Activated naive CD8-positive, alpha-beta T cell (primary cell): ENCODE data around the gene POLR1C.
"Not testable (repeated sequence)": the region's sequence is repeated elsewhere in the genome, so short reads cannot be mapped to it uniquely, and the experiment has no call there.

Experiments used
- H3K27ac Mint-ChIP-seq: one replicate; pipeline ENCODE4 v1.8.0; 2021; ENCODE audit warnings: mixed read lengths
- H3K27me3 Mint-ChIP-seq: one replicate; pipeline ENCODE4 v1.8.0; 2021; ENCODE audit warnings: mixed read lengths
- H3K36me3 Mint-ChIP-seq: one replicate; pipeline ENCODE4 v1.8.0; 2021; ENCODE audit warnings: mixed read lengths
- H3K4me1 Mint-ChIP-seq: one replicate; pipeline ENCODE4 v1.8.0; 2021; ENCODE audit warnings: low read depth, mixed read lengths
- H3K4me3 Mint-ChIP-seq: one replicate; pipeline ENCODE4 v1.8.0; 2021; ENCODE audit warnings: mild to moderate bottlenecking, mixed read lengths
- H3K9me3 Mint-ChIP-seq: one replicate; pipeline ENCODE4 v1.8.0; 2021; ENCODE audit warnings: low read depth, mixed read lengths

The POLR1C gene, protein sequence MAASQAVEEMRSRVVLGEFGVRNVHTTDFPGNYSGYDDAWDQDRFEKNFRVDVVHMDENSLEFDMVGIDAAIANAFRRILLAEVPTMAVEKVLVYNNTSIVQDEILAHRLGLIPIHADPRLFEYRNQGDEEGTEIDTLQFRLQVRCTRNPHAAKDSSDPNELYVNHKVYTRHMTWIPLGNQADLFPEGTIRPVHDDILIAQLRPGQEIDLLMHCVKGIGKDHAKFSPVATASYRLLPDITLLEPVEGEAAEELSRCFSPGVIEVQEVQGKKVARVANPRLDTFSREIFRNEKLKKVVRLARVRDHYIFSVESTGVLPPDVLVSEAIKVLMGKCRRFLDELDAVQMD

DNA sequence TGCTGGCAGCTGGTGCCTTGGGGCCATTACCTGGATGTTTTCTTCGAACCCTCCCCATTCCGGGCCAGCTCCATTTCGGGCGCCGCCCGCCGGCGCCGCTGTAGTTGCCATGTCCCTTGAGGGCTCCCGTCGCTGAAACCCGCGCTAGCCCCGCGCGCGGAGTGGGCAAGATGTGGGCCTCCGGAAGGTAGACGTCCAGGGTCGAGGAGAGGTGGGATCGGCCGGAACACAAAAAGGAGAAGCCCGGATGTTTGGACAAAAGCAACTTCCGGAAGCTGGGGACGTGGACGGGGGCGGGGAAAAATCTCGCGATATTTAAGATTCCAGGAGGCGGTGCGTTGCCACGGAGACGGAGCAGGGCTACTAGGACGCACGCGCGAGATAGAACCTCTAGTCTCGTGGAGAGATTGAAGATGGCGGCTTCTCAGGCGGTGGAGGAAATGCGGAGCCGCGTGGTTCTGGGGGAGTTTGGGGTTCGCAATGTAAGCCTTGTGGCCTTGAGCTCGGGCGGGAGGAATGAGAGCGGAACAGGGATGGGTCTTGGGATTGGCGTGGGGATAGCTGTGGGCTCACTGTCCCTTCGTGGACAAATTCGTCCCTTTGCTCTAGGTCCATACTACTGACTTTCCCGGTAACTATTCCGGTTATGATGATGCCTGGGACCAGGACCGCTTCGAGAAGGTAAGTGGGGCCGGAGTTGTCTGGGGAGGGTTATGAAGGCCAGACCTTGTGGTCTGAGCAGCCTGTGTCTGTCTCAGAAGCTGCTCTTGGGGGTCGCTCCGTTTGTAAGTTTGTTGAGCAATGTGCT lies at the start of gene POLR1C, which contains the start of gene YIPF3:
TSS of gene POLR1C (plus strand) at position 393 of the 808 bp plus-strand sequence. CDS start at position 414, 21 bp downstream.
TSS of gene YIPF3 (minus strand) at position 230 of the 808 bp plus-strand sequence. CDS start at position 111, 119 bp downstream.
- Mint-ChIP-seq H3K4me1 (peaks cover 11% of the 10 kb centered on the region), H3K27ac (no peak within 1 kb of the TSS), H3K4me3 (no peak within 1 kb of the TSS), H3K27me3 (no peaks in the 10 kb centered on the region), H3K36me3 (peaks cover 6% of the 10 kb centered on the region), H3K9me3 (no peaks in the 10 kb centered on the region)

DNA sequence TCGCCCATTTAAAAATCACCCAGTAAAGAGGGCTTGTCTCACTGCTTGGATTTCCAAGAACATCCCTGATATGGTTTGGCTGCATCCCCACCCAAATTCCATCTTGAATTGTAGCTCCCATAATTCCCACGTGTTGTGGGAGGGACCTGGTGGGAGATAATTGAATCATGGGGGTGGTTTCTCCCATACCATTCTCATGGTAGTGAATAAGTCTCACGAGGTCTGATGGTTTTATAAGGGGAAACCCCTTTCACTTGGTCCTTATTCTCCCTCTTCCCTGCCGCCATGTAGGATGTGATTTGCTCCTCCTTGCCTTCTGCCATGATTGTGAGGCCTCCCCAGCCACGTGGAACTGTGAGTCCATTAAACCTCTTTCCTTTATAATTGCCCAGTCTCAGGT lies 49.6 kb upstream of the POLR1C start:
- H3K36me3 Mint-ChIP-seq, H3K4me1 Mint-ChIP-seq, H3K4me3 Mint-ChIP-seq, H3K27ac Mint-ChIP-seq, H3K9me3 Mint-ChIP-seq: not testable (repeated sequence)
- H3K27me3 Mint-ChIP-seq = peaks cover 18% of the 10 kb centered on the region

DNA sequence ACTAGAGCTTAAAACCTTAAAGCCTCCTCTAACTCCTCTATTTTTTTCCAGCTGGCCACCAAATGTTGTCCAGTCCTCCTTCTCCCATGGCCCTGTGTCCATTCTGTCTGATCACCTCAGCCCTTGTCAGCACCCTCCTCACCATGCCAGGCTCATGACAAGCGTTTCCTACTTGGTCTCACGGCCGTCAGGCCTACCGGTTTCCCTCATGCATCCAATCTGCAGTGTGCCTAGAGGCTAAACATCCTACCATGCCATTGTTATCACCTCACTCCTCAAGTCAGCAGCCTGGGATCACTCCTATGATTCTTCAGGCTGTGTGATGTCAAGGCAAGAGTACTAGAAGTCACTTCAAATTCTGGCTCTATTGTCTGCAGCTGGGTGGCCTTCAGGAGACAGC lies 49.1 kb upstream of the POLR1C start:
- Mint-ChIP-seq H3K27ac (no peak overlapping the region), H3K4me3 (no peak overlapping the region), H3K9me3 (no peaks in the 10 kb centered on the region), H3K36me3 (no peaks in the 10 kb centered on the region), H3K4me1 (no peaks in the 10 kb centered on the region), H3K27me3 (peaks cover 16% of the 10 kb centered on the region)

DNA sequence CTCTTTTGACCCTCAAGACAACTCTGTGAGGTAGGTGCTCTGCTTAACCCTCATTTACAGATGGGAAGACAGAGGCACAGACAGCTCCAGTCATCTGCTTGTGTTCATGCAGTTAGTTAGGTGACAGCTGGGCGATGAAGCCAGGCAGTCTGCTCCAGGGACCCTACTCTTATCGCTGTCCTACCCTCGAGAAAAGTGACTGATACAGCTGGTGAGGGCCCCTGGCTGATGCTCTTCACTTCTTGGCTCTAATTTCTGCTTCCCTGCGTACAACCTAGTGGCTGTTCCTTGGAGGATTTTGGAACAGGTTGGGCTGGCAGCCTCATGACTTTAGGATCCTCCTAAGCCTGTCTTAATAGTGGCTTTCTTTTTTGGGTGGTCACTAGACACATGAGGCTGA lies 48.6 kb upstream of the POLR1C start:
- Mint-ChIP-seq H3K9me3 (no peaks in the 10 kb centered on the region), H3K36me3 (no peaks in the 10 kb centered on the region), H3K27me3 (peaks cover 14% of the 10 kb centered on the region), H3K4me1 (no peaks in the 10 kb centered on the region), H3K4me3 (no peak overlapping the region), H3K27ac (no peak overlapping the region)

DNA sequence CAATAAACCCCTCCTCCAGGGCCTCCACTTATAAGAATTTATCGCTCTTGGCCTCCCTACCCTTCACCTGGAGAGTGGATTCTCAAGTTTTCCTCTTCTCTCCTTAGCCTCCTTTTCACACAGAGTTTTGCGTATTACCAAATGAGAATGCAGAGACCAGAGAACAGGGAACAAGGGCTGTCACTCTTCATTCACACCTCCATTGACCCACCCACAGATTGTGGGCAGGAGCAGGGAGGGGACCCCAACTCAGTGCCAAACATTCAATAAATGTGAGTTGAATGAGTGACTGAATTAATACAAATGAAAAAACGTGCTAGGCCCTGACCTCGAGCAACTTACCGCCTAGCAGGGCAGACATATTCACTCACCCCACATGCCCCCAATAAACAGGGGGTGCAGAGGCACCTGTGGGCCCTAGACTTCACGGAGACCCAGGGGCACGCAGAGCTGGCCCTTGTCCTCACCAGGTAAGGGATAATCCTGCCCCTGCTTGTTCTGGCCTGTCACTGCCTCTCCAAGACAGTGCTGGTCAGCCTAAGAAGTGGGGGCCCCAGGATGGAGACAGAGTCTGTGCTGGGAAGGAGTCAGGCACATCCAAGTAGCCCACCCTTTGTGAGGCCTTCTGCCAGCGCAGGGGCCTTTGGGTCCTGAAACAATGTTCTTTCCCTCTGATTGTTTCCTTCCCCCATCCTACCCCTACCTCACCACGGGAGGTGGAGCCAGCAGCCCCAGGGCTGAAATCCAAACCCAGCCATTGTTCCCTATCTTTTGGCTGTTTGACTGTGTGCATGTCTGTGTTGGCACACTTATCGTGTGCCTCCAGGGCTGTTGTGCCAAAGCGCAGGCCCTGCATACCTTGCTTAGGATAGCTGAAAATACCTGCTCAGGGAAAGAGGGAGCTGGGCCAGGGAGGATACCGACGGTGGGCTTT lies 47.9 kb upstream of the POLR1C start:
- no peak overlapping the region for H3K27ac Mint-ChIP-seq
- no peaks in the 10 kb centered on the region for H3K4me1 Mint-ChIP-seq
- H3K36me3 Mint-ChIP-seq = no peaks in the 10 kb centered on the region
- H3K27me3 Mint-ChIP-seq = peaks cover 13% of the 10 kb centered on the region
- no peak overlapping the region for H3K4me3 Mint-ChIP-seq
- H3K9me3 Mint-ChIP-seq = no peaks in the 10 kb centered on the region

DNA sequence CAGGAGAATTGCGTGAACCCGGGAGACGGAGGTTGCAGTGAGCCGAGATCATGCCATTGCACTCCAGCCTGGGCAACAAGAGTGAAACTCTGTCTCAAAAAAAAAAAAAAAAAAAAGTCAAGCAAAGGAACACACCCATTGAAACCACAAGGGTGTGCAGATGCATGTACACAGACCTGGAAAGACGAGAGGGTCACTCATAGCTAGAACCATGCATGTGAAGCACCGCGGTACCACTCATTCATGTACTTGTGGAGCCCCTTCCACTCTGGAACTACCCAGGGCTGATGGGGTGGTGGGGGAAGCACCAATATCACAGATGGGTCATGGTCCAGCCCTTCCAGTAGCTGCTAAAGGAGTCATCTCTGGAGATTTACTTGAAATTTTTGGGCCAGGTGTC lies 46.9 kb upstream of the POLR1C start:
- H3K36me3 Mint-ChIP-seq = no peaks in the 10 kb centered on the region
- H3K4me1 Mint-ChIP-seq = no peaks in the 10 kb centered on the region
- no peaks in the 10 kb centered on the region for H3K9me3 Mint-ChIP-seq
- H3K27ac Mint-ChIP-seq = no peak overlapping the region
- no peak overlapping the region for H3K4me3 Mint-ChIP-seq
- H3K27me3 Mint-ChIP-seq = peaks cover 12% of the 10 kb centered on the region

DNA sequence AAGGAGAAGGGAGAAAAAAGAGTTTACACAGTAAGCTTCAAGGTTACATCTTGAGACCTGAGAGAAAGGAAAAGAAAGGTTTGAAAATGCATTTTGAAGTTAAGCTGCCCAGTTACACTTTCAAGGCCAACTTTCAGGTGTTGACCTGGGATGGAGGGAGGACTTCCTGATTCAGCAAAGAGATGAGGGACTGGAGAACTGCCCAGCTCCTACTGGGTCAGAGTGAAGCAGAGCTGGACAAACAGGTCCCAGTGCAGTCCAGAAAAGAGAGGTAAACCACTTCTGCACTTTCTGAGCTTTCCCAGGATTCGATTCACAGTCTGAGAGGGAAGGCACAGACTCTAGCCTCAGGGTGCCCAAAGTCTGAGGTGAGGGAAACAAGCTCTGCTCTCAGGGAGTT lies 45.5 kb upstream of the POLR1C start:
- Mint-ChIP-seq H3K36me3 (no peaks in the 10 kb centered on the region), H3K27me3 (peaks cover 11% of the 10 kb centered on the region), H3K4me1 (peaks cover under 1% of the 10 kb centered on the region), H3K9me3 (no peaks in the 10 kb centered on the region), H3K27ac (no peak overlapping the region), H3K4me3 (no peak overlapping the region)

DNA sequence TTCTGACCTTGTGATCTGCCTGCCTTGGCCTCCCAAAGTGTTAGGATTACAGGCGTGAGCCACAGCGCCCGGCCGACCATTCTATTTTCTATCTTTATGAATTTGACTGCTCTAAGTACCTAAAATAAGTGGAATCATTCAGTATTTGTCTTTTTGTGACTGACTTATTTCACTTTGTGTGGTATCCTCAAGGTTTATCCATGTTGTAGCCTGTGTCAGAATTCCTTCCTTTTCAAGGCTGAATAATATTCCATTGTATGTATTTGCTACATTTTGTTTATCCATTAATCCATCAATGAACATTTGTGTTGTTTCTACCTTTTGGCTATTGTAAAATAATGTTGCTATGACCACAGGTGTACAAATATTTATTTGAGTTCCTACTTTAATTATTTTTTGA lies 44.4 kb upstream of the POLR1C start:
- Mint-ChIP-seq H3K9me3 (no peaks in the 10 kb centered on the region), H3K4me3 (no peak overlapping the region), H3K4me1 (peaks cover 11% of the 10 kb centered on the region), H3K27ac (no peak overlapping the region), H3K36me3 (no peaks in the 10 kb centered on the region), H3K27me3 (peaks cover 5% of the 10 kb centered on the region)

DNA sequence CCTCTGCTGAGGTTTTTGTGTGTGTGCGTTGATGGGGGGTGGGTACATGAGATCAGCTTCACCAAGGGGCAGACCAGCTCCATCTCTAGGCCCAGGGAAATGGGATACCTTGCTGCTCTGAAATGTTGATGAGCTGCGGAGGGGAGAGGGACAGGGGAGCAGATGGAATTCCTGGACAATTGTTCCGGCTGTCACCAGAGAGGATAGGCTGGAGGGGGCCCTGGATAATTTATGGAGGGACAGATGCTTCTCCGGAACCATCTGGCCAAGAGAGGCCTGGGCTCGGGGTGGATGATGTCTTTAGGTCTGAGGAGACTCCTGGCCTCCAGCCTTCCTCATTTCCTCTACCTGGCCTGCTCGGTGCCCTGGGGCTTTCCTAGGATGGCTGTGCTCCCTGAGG lies 41.4 kb upstream of the POLR1C start:
- Mint-ChIP-seq H3K27ac (no peak overlapping the region), H3K4me1 (peaks cover 33% of the 10 kb centered on the region), H3K9me3 (no peaks in the 10 kb centered on the region), H3K4me3 (no peak overlapping the region), H3K27me3 (no peaks in the 10 kb centered on the region), H3K36me3 (no peaks in the 10 kb centered on the region)

DNA sequence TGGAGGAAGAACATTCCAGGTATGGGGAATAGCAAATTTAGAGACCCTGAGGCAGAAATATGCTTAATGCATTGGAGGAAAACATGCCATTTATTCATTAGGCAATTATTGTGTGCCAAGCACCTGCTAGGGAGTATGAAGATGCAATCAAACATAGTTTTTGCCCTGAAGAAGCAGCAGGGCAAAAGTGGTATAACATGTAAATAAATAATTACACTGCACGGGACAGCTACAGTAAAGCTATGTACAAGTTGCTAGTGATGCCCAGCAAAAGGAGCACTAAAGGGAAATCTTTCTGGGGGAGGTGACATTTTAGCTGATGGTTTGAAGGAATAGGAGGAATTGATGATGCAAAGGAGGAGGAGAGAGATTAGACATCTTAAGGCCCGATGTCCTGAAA lies 40.1 kb upstream of the POLR1C start:
- no peaks in the 10 kb centered on the region for H3K27me3 Mint-ChIP-seq
- H3K4me3 Mint-ChIP-seq = peak overlapping the region; percentile 89
- H3K27ac Mint-ChIP-seq = peak overlapping the region; percentile 85

DNA sequence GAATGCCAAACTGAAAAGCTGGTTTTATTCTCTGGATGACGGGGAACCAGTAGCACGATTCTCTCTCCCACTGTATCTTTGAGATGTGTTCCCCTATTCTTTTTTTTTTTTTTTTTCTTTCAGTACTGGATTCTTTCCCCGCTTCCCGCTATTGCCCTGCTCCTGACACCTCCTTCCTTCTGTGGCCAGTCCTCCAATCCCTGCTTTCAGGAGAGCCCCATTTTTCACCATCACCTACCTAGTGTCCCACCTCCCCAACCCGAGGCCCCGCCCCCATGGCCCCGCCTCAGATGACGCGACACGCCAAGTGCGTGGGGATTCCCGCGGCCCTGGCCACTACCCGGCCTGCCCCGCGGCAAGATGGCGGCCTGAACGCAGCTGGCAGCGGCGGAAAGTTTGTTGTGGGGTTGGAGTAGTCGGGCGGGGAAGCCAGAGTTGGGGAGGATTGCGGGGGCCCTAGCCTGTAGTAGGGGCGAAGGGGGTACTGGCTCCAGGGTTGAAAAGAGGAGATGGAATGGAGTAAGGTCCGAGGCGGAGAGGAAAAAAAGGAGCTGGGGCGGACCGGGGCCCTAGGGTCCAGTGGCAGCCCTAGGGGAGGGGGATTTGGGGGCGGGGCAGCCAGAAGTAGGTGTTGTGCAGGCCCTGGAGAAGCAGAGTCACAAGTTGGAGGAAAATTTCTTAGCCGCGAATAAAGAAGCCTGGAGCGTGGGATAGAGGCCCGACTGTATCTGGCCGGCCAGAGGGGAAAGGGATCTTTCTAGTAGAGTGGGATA lies 39.5 kb upstream of the POLR1C start, which contains the start of gene TJAP1:
TSS of gene TJAP1 (plus strand) at position 336 of the 773 bp plus-strand sequence. CDS start 21,432 bp downstream, outside the sequence.
- H3K4me3 Mint-ChIP-seq = peak within 1 kb of the TSS; percentile 89
- no peaks in the 10 kb centered on the region for H3K9me3 Mint-ChIP-seq
- H3K4me1 Mint-ChIP-seq = peaks cover 49% of the 10 kb centered on the region
- no peaks in the 10 kb centered on the region for H3K27me3 Mint-ChIP-seq
- H3K27ac Mint-ChIP-seq = peak within 1 kb of the TSS; percentile 85
- peaks cover 2% of the 10 kb centered on the region for H3K36me3 Mint-ChIP-seq

More for the DNA sequence above, 40.1 kb upstream of the POLR1C start:
- peaks cover 42% of the 10 kb centered on the region for H3K4me1 Mint-ChIP-seq
- H3K9me3 Mint-ChIP-seq = no peaks in the 10 kb centered on the region
- H3K36me3 Mint-ChIP-seq = peaks cover under 1% of the 10 kb centered on the region

DNA sequence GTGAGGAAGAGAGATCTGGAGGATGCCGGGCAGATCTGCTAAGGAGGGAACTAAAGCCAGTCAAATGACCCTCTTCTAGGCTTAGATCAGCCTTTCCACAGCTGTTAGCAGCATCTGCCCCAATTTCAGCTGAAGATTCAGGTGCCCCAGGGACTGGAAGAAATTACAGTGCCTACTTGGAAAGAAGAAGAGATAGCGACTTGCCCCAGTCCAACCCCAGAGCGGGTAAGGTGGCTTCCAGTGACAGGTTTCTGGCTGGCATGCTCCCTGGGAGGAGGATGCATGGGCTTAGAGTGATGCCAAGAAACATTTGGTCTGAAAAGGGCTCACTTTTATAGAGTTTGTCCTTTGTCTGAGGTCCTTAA lies 38.9 kb upstream of the POLR1C start:
- Mint-ChIP-seq H3K4me3 (peak overlapping the region; percentile 89), H3K4me1 (peaks cover 51% of the 10 kb centered on the region), H3K27ac (peak overlapping the region; percentile 85), H3K27me3 (no peaks in the 10 kb centered on the region), H3K9me3 (no peaks in the 10 kb centered on the region), H3K36me3 (peaks cover 2% of the 10 kb centered on the region)

DNA sequence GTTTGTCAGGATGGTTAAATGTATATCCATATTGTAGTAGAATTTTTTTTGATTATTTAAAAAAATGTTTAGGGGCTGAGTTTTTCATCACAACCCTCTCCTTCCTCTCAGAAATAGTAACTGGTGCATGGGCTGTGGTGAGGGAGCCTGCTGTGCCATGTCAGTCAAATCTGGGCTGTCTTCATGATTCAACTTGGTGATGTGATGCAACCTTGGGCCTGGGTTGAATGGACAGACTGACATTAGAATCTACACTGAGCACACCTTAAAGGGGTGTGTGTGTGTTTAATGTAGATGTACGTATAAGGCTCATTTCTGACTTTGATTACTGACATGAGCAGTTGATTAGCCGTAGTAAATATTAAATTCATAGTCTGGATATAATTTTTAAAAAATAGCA lies 35.8 kb upstream of the POLR1C start:
- Mint-ChIP-seq H3K27ac (no peak overlapping the region), H3K36me3 (peaks cover 2% of the 10 kb centered on the region), H3K9me3 (no peaks in the 10 kb centered on the region), H3K27me3 (no peaks in the 10 kb centered on the region), H3K4me3 (no peak overlapping the region), H3K4me1 (peaks cover 58% of the 10 kb centered on the region)
